GM23248 (cell line): Measurements from ENCODE around the gene ABCC6. TPM values are rescaled to one million over a fixed set of nuclear protein-coding genes. Genes with fewer than 3 reads are reported as not detected.
"Not testable (repeated sequence)": the region's sequence is repeated elsewhere in the genome, so short reads cannot be mapped to it uniquely, and the experiment has no call there.

ENCODE experiments used
- DNase-seq: peaks from one replicate; pipeline ENCODE4 v3.0.0-alpha.2; 2015
- H2AFZ ChIP-seq: fragments of 200-600 bp; sonication (generic); 2 replicates; pipeline ENCODE4 v1.6.1; 2016; ENCODE audit warnings: antibody characterized with exemption
- H3F3A ChIP-seq: fragments of 200-600 bp; sonication (generic); 2 replicates; pipeline ENCODE4 v1.6.1; 2016; ENCODE audit warnings: mild to moderate bottlenecking, antibody characterized with exemption, mixed run types; ENCODE audit not compliant: insufficient read depth
- H3K27ac ChIP-seq: fragments of 200-600 bp; sonication (generic); 2 replicates; pipeline ENCODE4 v1.5.1; 2016; ENCODE audit warnings: mild to moderate bottlenecking
- H3K27me3 ChIP-seq: fragments of 200-600 bp; sonication (generic); replicated peaks from 2 replicates; pipeline ENCODE4 v1.6.1; 2016; ENCODE audit warnings: mild to moderate bottlenecking; ENCODE audit not compliant: insufficient read depth
- H3K36me3 ChIP-seq: fragments of 200-600 bp; sonication (generic); 2 replicates; pipeline ENCODE4 v1.6.1; 2016; ENCODE audit warnings: low read depth, mild to moderate bottlenecking
- H3K4me1 ChIP-seq: fragments of 200-600 bp; sonication (generic); 2 replicates; pipeline ENCODE4 v1.6.1; 2016; ENCODE audit warnings: mild to moderate bottlenecking; ENCODE audit not compliant: insufficient read depth
- H3K4me2 ChIP-seq: fragments of 200-600 bp; sonication (generic); one replicate; pipeline ENCODE4 v1.6.1; 2016; ENCODE audit warnings: mild to moderate bottlenecking; ENCODE audit not compliant: unreplicated experiment
- H3K4me3 ChIP-seq: fragments of 200-600 bp; sonication (generic); 2 replicates; pipeline ENCODE4 v1.5.1; 2016; ENCODE audit warnings: mild to moderate bottlenecking
- H3K79me2 ChIP-seq: fragments of 200-600 bp; sonication (generic); 2 replicates; pipeline ENCODE4 v1.6.1; 2016; ENCODE audit warnings: mild to moderate bottlenecking; ENCODE audit not compliant: insufficient read depth
- H3K9ac ChIP-seq: fragments of 200-600 bp; sonication (generic); 2 replicates; pipeline ENCODE4 v1.6.1; 2016; ENCODE audit warnings: mild to moderate bottlenecking
- H3K9me2 ChIP-seq: fragments of 200-600 bp; sonication (generic); 2 replicates; pipeline ENCODE4 v1.6.1; 2016; ENCODE audit warnings: mixed run types, mild to moderate bottlenecking, moderate library complexity; ENCODE audit not compliant: insufficient read depth
- H3K9me3 ChIP-seq: fragments of 200-600 bp; sonication (generic); one replicate; pipeline ENCODE4 v1.6.1; 2017; ENCODE audit warnings: low read depth
- H4K20me1 ChIP-seq: fragments of 200-600 bp; sonication (generic); 2 replicates; pipeline ENCODE4 v1.6.0; 2016; ENCODE audit not compliant: insufficient read depth
- WGBS, 2 experiments: methylation state at CpG; one replicate each; pipeline ENCODE4 v1.1.6; 2015 to 2017; ENCODE audit warnings: low lambda C conversion rate in 2 of 2, low coverage in 1 of 2; ENCODE audit errors: missing lambda C conversion rate in 2 of 2; 5-methylcytosine and 5-hydroxymethylcytosine counted together
- in situ Hi-C: fragments of 300-500 bp; cut with MboI; formaldehyde crosslinking; loops from 2 replicates; pipeline ENCODE4 v1.15.0; 2020
- polyA plus RNA-seq: library from polyadenylated mRNA; unstranded; fragments of >200 nt; fragmentation: Nextera tagmentation; extraction: Ambion mirVana; gene quantifications from 2 replicates; pipeline ENCODE4 v1.2.1, GENCODE V29; 2016
- total RNA-seq: library from RNA; depleted of rRNA; stranded (reverse); fragments of >200 nt; shearing (Covaris generic); gene quantifications from 2 replicates; pipeline ENCODE4 v1.2.3, GENCODE V29; 2014; rRNA removed

Gene ABCC6
- total RNA-seq (not detected in 2 replicates), polyA plus RNA-seq (0.24 and 0.37 TPM in 2 replicates)

GRCh38 chr16:16222850-16223661 lies at the start of gene ABCC6:
Gene ABCC6, minus strand, starts transcription at chr16:16223494. Its CDS starts 60 bp downstream, at chr16:16223434.
- DNase-seq, H3K36me3 ChIP-seq, H2AFZ ChIP-seq, H3K27me3 ChIP-seq, H3K4me2 ChIP-seq, in situ Hi-C loops, H3K9me2 ChIP-seq, H3K79me2 ChIP-seq, H3K9me3 ChIP-seq, H4K20me1 ChIP-seq, H3K4me1 ChIP-seq, H3K9ac ChIP-seq, H3K27ac ChIP-seq, H3F3A ChIP-seq: not testable (repeated sequence)
- 8% methylated on average over 17 to 22 of the region's 38 CpGs for WGBS, 2 experiments
- peak within 1 kb of the TSS; percentile 35; the same call in 1 of the 2 replicates for H3K4me3 ChIP-seq

- H4K20me1 ChIP-seq, H3K4me3 ChIP-seq, H3K4me1 ChIP-seq, H3K9ac ChIP-seq, H3F3A ChIP-seq, H3K27me3 ChIP-seq, DNase-seq, H3K9me2 ChIP-seq, H2AFZ ChIP-seq, in situ Hi-C loops, H3K4me2 ChIP-seq, H3K27ac ChIP-seq, H3K36me3 ChIP-seq, H3K9me3 ChIP-seq, H3K79me2 ChIP-seq: not testable (repeated sequence)
- 97% methylated on average over 4 of the region's 14 CpGs; no CpG with 5 or more reads in 1 of the 2 experiments for WGBS, 2 experiments
Measured at GRCh38 chr16:16272573-16273221, 49.4 kb upstream of the ABCC6 start.

DNA sequence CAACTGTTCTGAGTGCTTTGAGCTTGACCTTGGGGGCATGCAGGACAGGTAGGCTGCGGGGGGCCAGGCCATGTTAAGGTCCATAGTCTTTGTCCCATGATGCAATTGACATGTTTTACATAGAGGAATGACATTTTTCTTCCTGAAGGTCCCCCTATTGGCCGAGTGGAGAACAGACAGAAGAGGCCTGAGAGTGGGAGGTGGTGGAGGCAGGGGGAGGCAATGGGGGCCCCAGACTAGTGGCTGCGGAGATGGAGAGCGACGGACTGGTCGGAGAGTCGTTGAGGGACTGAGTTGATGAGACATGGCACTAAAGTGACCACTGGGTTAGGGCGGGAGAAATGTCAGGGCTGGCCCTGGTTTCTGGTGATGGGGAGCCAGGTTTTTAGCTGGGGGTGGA lies 48.4 kb upstream of the ABCC6 start:
- H3K4me1 ChIP-seq, H3K27me3 ChIP-seq, H3K9ac ChIP-seq, H3K36me3 ChIP-seq, H3K9me2 ChIP-seq, DNase-seq, H2AFZ ChIP-seq, H3K9me3 ChIP-seq, H3K79me2 ChIP-seq, H4K20me1 ChIP-seq, in situ Hi-C loops, H3F3A ChIP-seq, H3K4me3 ChIP-seq, H3K4me2 ChIP-seq, H3K27ac ChIP-seq: not testable (repeated sequence)
- no CpG with 5 or more reads among the region's 8 CpGs for WGBS, 2 experiments

- in situ Hi-C loops, H3K9ac ChIP-seq, H3K9me3 ChIP-seq, H3K27me3 ChIP-seq, H3K4me3 ChIP-seq, H3K9me2 ChIP-seq, H2AFZ ChIP-seq, H3K79me2 ChIP-seq, H3F3A ChIP-seq, H3K27ac ChIP-seq, DNase-seq, H4K20me1 ChIP-seq, H3K4me1 ChIP-seq, H3K4me2 ChIP-seq, H3K36me3 ChIP-seq: not testable (repeated sequence)
- 94 to 95% methylated on average over 10 of the region's 10 CpGs for WGBS, 2 experiments
Measured at GRCh38 chr16:16268185-16268808, 45.0 kb upstream of the ABCC6 start.

GRCh38 chr16:16267708-16268107 lies 44.4 kb upstream of the ABCC6 start:
- in situ Hi-C loops = not testable (repeated sequence)

DNA sequence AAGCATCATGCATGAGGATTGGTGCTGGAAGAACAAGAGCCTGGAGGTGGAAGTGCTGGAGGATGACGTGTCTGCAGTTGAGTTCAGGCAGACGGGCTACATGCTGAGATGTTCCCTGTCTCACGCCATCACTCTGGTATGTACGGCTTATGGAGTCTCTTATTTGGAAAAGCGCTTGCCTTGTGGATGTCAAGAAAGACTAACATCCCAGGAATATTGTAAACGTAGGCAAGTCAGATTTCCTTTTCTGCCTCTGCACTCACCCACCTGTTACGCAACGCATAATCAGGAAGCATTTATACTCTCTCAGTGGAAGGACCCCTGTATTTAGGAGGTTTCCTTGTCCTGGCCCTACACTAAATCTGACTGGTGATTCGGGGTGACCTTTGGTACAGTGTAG lies 41.8 kb upstream of the ABCC6 start:
- H3K36me3 ChIP-seq, H3K4me2 ChIP-seq, H3K27ac ChIP-seq, H3K79me2 ChIP-seq, H3F3A ChIP-seq, H3K9ac ChIP-seq, H3K9me3 ChIP-seq, H3K27me3 ChIP-seq, H3K4me1 ChIP-seq, H3K9me2 ChIP-seq, in situ Hi-C loops, DNase-seq, H4K20me1 ChIP-seq, H2AFZ ChIP-seq, H3K4me3 ChIP-seq: not testable (repeated sequence)
- WGBS, 2 experiments = 92% methylated on average over 5 to 7 of the region's 9 CpGs

More at GRCh38 chr16:16267708-16268107, 44.4 kb upstream of the ABCC6 start:
- not testable (repeated sequence) for H3K36me3 ChIP-seq, H3K79me2 ChIP-seq, H3K9me2 ChIP-seq, H3K4me1 ChIP-seq, H3K27ac ChIP-seq, DNase-seq, H4K20me1 ChIP-seq, H3K4me2 ChIP-seq, H3K4me3 ChIP-seq, H3K9me3 ChIP-seq, H3F3A ChIP-seq, H2AFZ ChIP-seq, H3K27me3 ChIP-seq, H3K9ac ChIP-seq
- WGBS, 2 experiments = no CpG with 5 or more reads among the region's 3 CpGs

- H3K9ac ChIP-seq, H3K79me2 ChIP-seq, H3K9me3 ChIP-seq, H3K4me3 ChIP-seq, H3K4me2 ChIP-seq, H4K20me1 ChIP-seq, H3K27ac ChIP-seq, H3K36me3 ChIP-seq, H2AFZ ChIP-seq, in situ Hi-C loops, H3K4me1 ChIP-seq, DNase-seq, H3K9me2 ChIP-seq, H3F3A ChIP-seq, H3K27me3 ChIP-seq: not testable (repeated sequence)
- WGBS, 2 experiments = 44 to 60% methylated on average over 1 of the region's 2 CpGs
Measured at GRCh38 chr16:16263947-16264346, 40.7 kb upstream of the ABCC6 start.
